Measurements from ENCODE around the gene NOL8.

The NOL8 gene

GRCh38 chr9:92310562-92310961, 14.6 kb downstream of the NOL8 start:
- DNase-seq: no peak

- DNase-seq: no peak
These were observed 16.3 kb downstream of the NOL8 start for GRCh38 chr9:92308893-92309292.

GRCh38 chr9:92300936-92301335, 24.2 kb downstream of the NOL8 start:
- DNase-seq: no peak

GRCh38 chr9:92299116-92299515, 26.0 kb downstream of the NOL8 start:
- no peak for DNase-seq

- DNase-seq: no peak
These were observed 27.1 kb downstream of the NOL8 start for GRCh38 chr9:92298036-92298435.

- DNase-seq: no peak
These were observed 27.5 kb downstream of the NOL8 start for GRCh38 chr9:92297611-92298010.

GRCh38 chr9:92295827-92296258, 29.3 kb downstream of the NOL8 start:
- DNase-seq: no peak

GRCh38 chr9:92295240-92295790, 29.8 kb downstream of the NOL8 start:
- no peak for DNase-seq

GRCh38 chr9:92294297-92294676, 30.9 kb downstream of the NOL8 start:
- no peak for DNase-seq

- peak; percentile 94 to 98 for DNase-seq
These were observed 31.5 kb downstream of the NOL8 start, which contains the start of gene IARS1 for GRCh38 chr9:92293452-92294296. Gene IARS1, minus strand, starts transcription at chr9:92293697. Its CDS starts 4,278 bp downstream, at chr9:92289419.

GRCh38 chr9:92293075-92293354, 32.1 kb downstream of the NOL8 start:
- no peak for DNase-seq

GRCh38 chr9:92292338-92293074, 32.6 kb downstream of the NOL8 start:
- DNase-seq: no peak

- no peak for DNase-seq
These were observed 33.6 kb downstream of the NOL8 start for GRCh38 chr9:92291577-92291976.

GRCh38 chr9:92290785-92291429, 34.2 kb downstream of the NOL8 start:
- no peak for DNase-seq

GRCh38 chr9:92289708-92290390, 35.3 kb downstream of the NOL8 start:
- no peak for DNase-seq

- no peak for DNase-seq
These were observed 45.8 kb downstream of the NOL8 start for GRCh38 chr9:92279302-92279701.

- no peak for DNase-seq
These were observed 47.0 kb downstream of the NOL8 start for GRCh38 chr9:92278110-92278509.

GRCh38 chr9:92276331-92277032, 48.7 kb downstream of the NOL8 start:
- DNase-seq: no peak

GRCh38 chr9:92275541-92275940, 49.6 kb downstream of the NOL8 start:
- DNase-seq: no peak

- DNase-seq: no peak
These were observed 54.6 kb downstream of the NOL8 start for GRCh38 chr9:92270511-92270910.

- DNase-seq: no peak
These were observed 58.7 kb downstream of the NOL8 start for GRCh38 chr9:92266486-92266885.

GRCh38 chr9:92265154-92265553, 60.0 kb downstream of the NOL8 start:
- no peak for DNase-seq

Data from NCI-H1930 (cell line).